NCI-H2107 (cell line): Measurements from ENCODE around the gene PNO1.
"Not testable (repeated sequence)": the region's sequence is repeated elsewhere in the genome, so short reads cannot be mapped to it uniquely, and the experiment has no call there.

Source experiments
- DNase-seq: peaks from one replicate; lab custom pipeline; 2025; lab: John Stamatoyannopoulos, UW

Gene PNO1

GRCh38 chr2:68157402-68158133 lies at the start of gene PNO1:
Gene PNO1, plus strand, starts transcription at chr2:68157888. Its CDS starts 47 bp downstream, at chr2:68157935.
- peak; percentile 83 for DNase-seq

- no peak for DNase-seq
These were observed 49.6 kb upstream of the PNO1 start for GRCh38 chr2:68108120-68108519.

GRCh38 chr2:68110102-68110501 lies 47.6 kb upstream of the PNO1 start:
- no peak for DNase-seq

GRCh38 chr2:68115965-68116364 lies 41.7 kb upstream of the PNO1 start:
- no peak for DNase-seq

- not testable (repeated sequence) for DNase-seq
These were observed 39.8 kb upstream of the PNO1 start for GRCh38 chr2:68117922-68118321.

GRCh38 chr2:68118816-68119215 lies 38.9 kb upstream of the PNO1 start:
- DNase-seq = no peak

GRCh38 chr2:68119504-68119903 lies 38.2 kb upstream of the PNO1 start:
- DNase-seq = no peak

- peak; percentile 59 for DNase-seq
These were observed 35.6 kb upstream of the PNO1 start for GRCh38 chr2:68121873-68122679.

- DNase-seq = no peak
These were observed 35.1 kb upstream of the PNO1 start for GRCh38 chr2:68122680-68122964.

GRCh38 chr2:68124321-68124720 lies 33.4 kb upstream of the PNO1 start:
- no peak for DNase-seq

GRCh38 chr2:68125821-68126220 lies 31.9 kb upstream of the PNO1 start:
- DNase-seq = no peak

- DNase-seq = no peak
These were observed 31.1 kb upstream of the PNO1 start for GRCh38 chr2:68126561-68126960.

- no peak for DNase-seq
These were observed 30.1 kb upstream of the PNO1 start for GRCh38 chr2:68127358-68128242.

GRCh38 chr2:68134120-68134519 lies 23.6 kb upstream of the PNO1 start:
- DNase-seq = no peak

GRCh38 chr2:68134554-68134953 lies 23.1 kb upstream of the PNO1 start:
- no peak for DNase-seq

- DNase-seq = no peak
These were observed 22.0 kb upstream of the PNO1 start for GRCh38 chr2:68135448-68136320.

GRCh38 chr2:68141875-68142274 lies 15.8 kb upstream of the PNO1 start:
- no peak for DNase-seq

GRCh38 chr2:68151037-68151436 lies 6.7 kb upstream of the PNO1 start:
- DNase-seq = no peak

- no peak for DNase-seq
These were observed 4.9 kb upstream of the PNO1 start for GRCh38 chr2:68152681-68153347.

- no peak for DNase-seq
These were observed 2.1 kb upstream of the PNO1 start for GRCh38 chr2:68155618-68156017.

- DNase-seq = no peak
These were observed 1.3 kb upstream of the PNO1 start for GRCh38 chr2:68156419-68156818.
